GM19467 (cell line): ENCODE measurements around the gene HOXC13.

Source experiments
- ATAC-seq: cut with Tn5 transposase; IDR thresholded peaks from one replicate; pipeline ENCODE4 v1.9.1; 2021; ENCODE audit warnings: mild to moderate bottlenecking, moderate library complexity; ENCODE audit not compliant: unreplicated experiment

Gene HOXC13

GRCh38 chr12:53937596-53938325 is 870 bp upstream of the HOXC13 start:
- no peak for ATAC-seq

- no peak for ATAC-seq
These were observed 794 bp downstream of the HOXC13 start for GRCh38 chr12:53939141-53940108.

GRCh38 chr12:53940443-53941014 is 1.9 kb downstream of the HOXC13 start:
- ATAC-seq: no peak

GRCh38 chr12:53941187-53941586 is 2.6 kb downstream of the HOXC13 start:
- ATAC-seq: no peak

GRCh38 chr12:53941750-53942149 is 3.1 kb downstream of the HOXC13 start:
- no peak for ATAC-seq

- ATAC-seq: no peak
These were observed 3.9 kb downstream of the HOXC13 start for GRCh38 chr12:53942467-53942997.

GRCh38 chr12:53944209-53944608 is 5.6 kb downstream of the HOXC13 start:
- no peak for ATAC-seq

GRCh38 chr12:53944907-53945847 is 6.5 kb downstream of the HOXC13 start:
- ATAC-seq: no peak

- no peak for ATAC-seq
These were observed 9.1 kb downstream of the HOXC13 start for GRCh38 chr12:53947743-53948142.

GRCh38 chr12:53948650-53949593 is 10.3 kb downstream of the HOXC13 start:
- no peak for ATAC-seq

GRCh38 chr12:53949631-53950436 is 11.2 kb downstream of the HOXC13 start:
- ATAC-seq: no peak

GRCh38 chr12:53950437-53950773 is 11.8 kb downstream of the HOXC13 start:
- no peak for ATAC-seq

GRCh38 chr12:53950789-53951576 is 12.4 kb downstream of the HOXC13 start:
- ATAC-seq: no peak

GRCh38 chr12:53951577-53952334 is 13.1 kb downstream of the HOXC13 start:
- no peak for ATAC-seq

- ATAC-seq: no peak
These were observed 13.7 kb downstream of the HOXC13 start for GRCh38 chr12:53952335-53952694.

- ATAC-seq: no peak
These were observed 14.5 kb downstream of the HOXC13 start for GRCh38 chr12:53952871-53953734.
